A549 (cell line): ENCODE results near the gene RPL29. TPM values are rescaled to one million over a fixed set of nuclear protein-coding genes. Genes with fewer than 3 reads are reported as not detected.
"Not testable (repeated sequence)": the region's sequence is repeated elsewhere in the genome, so short reads cannot be mapped to it uniquely, and the experiment has no call there.

Source experiments
- ATAC-seq, 2 experiments: fragments of 200-7000 bp in 1 of 2; fragments of >200 bp in 1 of 2; cut with Nextera tagmentation in 1 of 2; cut with Tn5 transposase in 1 of 2; 3 replicates each; pipeline versions ENCODE4 v1.8.0 to v1.9.1; 2018 to 2020; ENCODE audit warnings: mild to moderate bottlenecking in 1 of 2, moderate library complexity in 1 of 2
- CTCF ChIA-PET: fragments of 300-600 bp; sonication (Branson Sonifier 250); formaldehyde crosslinking; extraction: SDS; loops from one replicate; lab custom pipeline; 2021; ENCODE audit warnings: antibody characterized with exemption, inconsistent platforms; lab: Yijun Ruan, JAX
- POLR2A ChIA-PET: fragments of 350-600 bp; formaldehyde crosslinking; extraction: SDS; loops from one replicate; lab custom pipeline; 2021; ENCODE audit warnings: antibody characterized with exemption, inconsistent platforms; lab: Yijun Ruan, JAX
- DNase-seq, 2 experiments: peaks; one replicate each; pipeline versions ENCODE4 v3.0.0 to v3.0.0-alpha.2; 2011 to 2016; ENCODE audit warnings: low read depth in 1 of 2, low spot score in 1 of 2
- FAIRE-seq: peaks from 2 replicates; lab custom pipeline; 2011; peaks lifted over from hg19 to GRCh38; lab: Jason Lieb, UNC
- H3K27ac ChIP-seq, 2 experiments: fragments of >200 bp; sonication (Bioruptor Twin); formaldehyde crosslinking; 3 replicates each; pipeline ENCODE4 v1.5.1; 2016 to 2017
- H3K4me1 ChIP-seq: fragments of >200 bp; sonication (Bioruptor Twin); formaldehyde crosslinking; 3 replicates; pipeline ENCODE4 v1.6.1; 2016
- H3K4me2 ChIP-seq: fragments of >200 bp; sonication (Bioruptor Twin); formaldehyde crosslinking; 3 replicates; pipeline ENCODE4 v1.6.1; 2016
- H3K4me3 ChIP-seq: fragments of >200 bp; sonication (Bioruptor Twin); formaldehyde crosslinking; 3 replicates; pipeline ENCODE4 v1.5.1; 2016
- H3K9me3 ChIP-seq: fragments of >200 bp; sonication (Bioruptor Twin); formaldehyde crosslinking; 3 replicates; pipeline ENCODE4 v1.6.1; 2016
- ATOH8 ChIP-seq: fragments of 250-450 bp; sonication (Bioruptor Pico); IDR thresholded peaks from 2 replicates; pipeline ENCODE4 v1.5.0; 2020; ENCODE audit warnings: low read depth, mild to moderate bottlenecking, moderate library complexity
- EHF ChIP-seq: fragments of 250-450 bp; sonication (Bioruptor Pico); IDR thresholded peaks from 2 replicates; pipeline ENCODE4 v1.5.0; 2020; ENCODE audit warnings: mild to moderate bottlenecking
- EHMT2 ChIP-seq: fragments of 200-600 bp; sonication (generic); IDR thresholded peaks from 2 replicates; pipeline ENCODE4 v1.6.1; 2016; ENCODE audit warnings: antibody characterized with exemption, low read depth, mild to moderate bottlenecking, moderate library complexity
- ESRRA ChIP-seq: fragments of 150-350 bp; IDR thresholded peaks from 2 replicates; pipeline ENCODE4 v1.6.1; 2014; ENCODE audit warnings: mild to moderate bottlenecking, low read length, borderline replicate concordance
- FOSL2 ChIP-seq, 2 experiments: fragments of 450-650 bp in 1 of 2; fragments of >200 bp in 1 of 2; sonication (Bioruptor Twin) in 1 of 2; formaldehyde crosslinking; IDR thresholded peaks; 2 replicates each; pipeline versions ENCODE4 v1.5.0 to v1.6.1; 2016 to 2020; ENCODE audit warnings: mild to moderate bottlenecking in 1 of 2, moderate library complexity in 1 of 2
- FOXS1 ChIP-seq: fragments of 250-450 bp; sonication (Bioruptor Pico); IDR thresholded peaks from 2 replicates; pipeline ENCODE4 v1.5.0; 2020; ENCODE audit warnings: mild to moderate bottlenecking, moderate library complexity
- GATA3 ChIP-seq: IDR thresholded peaks from 2 replicates; pipeline ENCODE4 v1.6.1; 2012; ENCODE audit warnings: borderline replicate concordance
- HES2 ChIP-seq: fragments of >200 bp; sonication (Bioruptor Twin); formaldehyde crosslinking; IDR thresholded peaks from 2 replicates; pipeline ENCODE4 v1.6.1; 2016
- HEYL ChIP-seq: fragments of 250-450 bp; sonication (Bioruptor Pico); IDR thresholded peaks from 2 replicates; pipeline ENCODE4 v1.8.0; 2021; ENCODE audit warnings: mild to moderate bottlenecking, moderate library complexity
- HMGXB4 ChIP-seq: fragments of 250-450 bp; sonication (Bioruptor Pico); IDR thresholded peaks from 2 replicates; pipeline ENCODE4 v1.5.0; 2021; ENCODE audit warnings: mild to moderate bottlenecking, moderate library complexity, borderline replicate concordance
- HOXB13 ChIP-seq: fragments of 250-450 bp; sonication (Bioruptor Pico); IDR thresholded peaks from 2 replicates; pipeline ENCODE4 v1.5.0; 2020; ENCODE audit warnings: low read depth, mild to moderate bottlenecking, moderate library complexity
- JUNB ChIP-seq: fragments of >200 bp; sonication (Bioruptor Twin); formaldehyde crosslinking; IDR thresholded peaks from 2 replicates; pipeline ENCODE4 v1.6.1; 2016
- MAX ChIP-seq: IDR thresholded peaks from 2 replicates; pipeline ENCODE4 v1.6.1; 2012
- NPAS2 ChIP-seq: fragments of 250-450 bp; sonication (Bioruptor Pico); IDR thresholded peaks from 2 replicates; pipeline ENCODE4 v1.8.0; 2022; ENCODE audit warnings: mild to moderate bottlenecking, moderate library complexity, borderline replicate concordance
- RAD21 ChIP-seq, 2 experiments: fragments of >200 bp in 1 of 2; sonication (Bioruptor Twin) in 1 of 2; formaldehyde crosslinking in 1 of 2; IDR thresholded peaks in 1 of 2; conservative IDR thresholded peaks in 1 of 2; 2 replicates in 1 of 2; 3 replicates in 1 of 2; pipeline ENCODE4 v1.6.1; 2012 to 2018; ENCODE audit warnings: inconsistent platforms in 1 of 2
- RARB ChIP-seq: fragments of 250-450 bp; sonication (Bioruptor Pico); IDR thresholded peaks from 2 replicates; pipeline ENCODE4 v1.8.0; 2021; ENCODE audit warnings: mild to moderate bottlenecking, moderate library complexity
- RCOR1 ChIP-seq: fragments of 150-350 bp; IDR thresholded peaks from 2 replicates; pipeline ENCODE4 v1.6.1; 2014; ENCODE audit warnings: antibody characterized with exemption, low read length, low read depth
- RNF2 ChIP-seq: fragments of 200-600 bp; sonication (generic); IDR thresholded peaks from 2 replicates; pipeline ENCODE4 v1.6.1; 2016; ENCODE audit warnings: low read depth, mild to moderate bottlenecking, antibody characterized with exemption, moderate library complexity, borderline replicate concordance
- ZFP36 ChIP-seq: fragments of 450-650 bp; IDR thresholded peaks from 2 replicates; pipeline ENCODE4 v1.6.1; 2014; ENCODE audit warnings: borderline replicate concordance; ENCODE audit not compliant: partially characterized antibody
- WGBS: methylation state at CpG from one replicate; pipeline ENCODE4 v1.1.6; 2017; ENCODE audit errors: missing lambda C conversion rate; 5-methylcytosine and 5-hydroxymethylcytosine counted together
- polyA plus RNA-seq, 4 experiments: library from polyadenylated mRNA; depleted of rRNA in 3 of 4; stranded (reverse); fragments of >200 nt; fragmentation: RNase III in 1 of 4; extraction: RNeasy Plus Mini Kit Qiagen cat#74134 plus additional on column Dnase treatment in 1 of 4; gene quantifications; 2 replicates in 3 of 4; 3 replicates in 1 of 4; pipeline ENCODE4 v1.2.3, GENCODE V29; 2011 to 2017

The RPL29 gene
- polyA plus RNA-seq, 2 of the 4 experiments (the other 2 are of a cell fraction), result 808 to 1,152 TPM

GRCh38 chr3:51997935-51998596 lies 2.4 kb upstream of the RPL29 start:
- DNase-seq (no peak), FAIRE-seq (no peak), ATAC-seq (no peak)
- no peak for TF ChIP-seq FOSL2 (IDR thresholded peaks at IDR 0.05)
- peak; percentile 43; the same call in 1 of the 2 replicates for TF ChIP-seq FOSL2 (CRISPR knock-in tag; IDR thresholded peaks at IDR 0.05)
- TF ChIP-seq ESRRA, result no peak
- H3K9me3 ChIP-seq, result no peaks in the 10 kb centered on the region
- H3K4me1 ChIP-seq, result peaks cover 23% of the 10 kb centered on the region; the same call in 2 of the 3 replicates
- CTCF ChIA-PET, result interaction anchor here (0.6 to 2.2 kb wide), 6 partner anchors 48 to 147 kb away, joined by 3 to 9 read pairs (median 6); partner anchors contain the start of gene DUSP7
- 42% methylated on average over 7 of the region's 7 CpGs for WGBS
- POLR2A ChIA-PET, result no interaction called here
- no peak overlapping the region for H3K4me3 ChIP-seq
- no peak overlapping the region for H3K27ac ChIP-seq
- H3K4me2 ChIP-seq, result no peak overlapping the region

- TF ChIP-seq RNF2 (no peak), FOXS1 (CRISPR knock-in tag) (no peak)
- no peak overlapping the region for H3K4me3 ChIP-seq
- ChIA-PET CTCF (interaction anchor here (0.6 to 2.2 kb wide), 4 partner anchors 57 to 126 kb away, joined by 3 to 8 read pairs (median 5); partner anchors contain the start of gene DUSP7), POLR2A (no interaction called here)
- no peak overlapping the region for H3K4me2 ChIP-seq
- WGBS, result 49% methylated on average over 2 of the region's 2 CpGs
- no peak for DNase-seq
- H3K27ac ChIP-seq, result no peak overlapping the region
- H3K9me3 ChIP-seq, result no peaks in the 10 kb centered on the region
- no peak for FAIRE-seq
- no peak for ATAC-seq
- H3K4me1 ChIP-seq, result peaks cover 30% of the 10 kb centered on the region; the same call in 2 of the 3 replicates
Observed at GRCh38 chr3:51997172-51997571, 1.5 kb upstream of the RPL29 start.

GRCh38 chr3:51994530-51994929 lies 1.2 kb downstream of the RPL29 start:
- WGBS, result 93% methylated on average over 1 of the region's 2 CpGs
- H3K4me2 ChIP-seq, result peak overlapping the region; percentile 98
- ChIA-PET POLR2A (no interaction called here), CTCF (interaction anchor here (0.8 to 2.7 kb wide), 5 partner anchors 12 to 156 kb away, joined by 3 to 13 read pairs (median 3); partner anchors contain the start of genes ABHD14B, PARP3 and RRP9)
- no peaks in the 10 kb centered on the region for H3K9me3 ChIP-seq
- H3K4me3 ChIP-seq, result peak overlapping the region; percentile 90
- DNase-seq, result no peak
- peak overlapping the region; percentile 92 to 97 for H3K27ac ChIP-seq
- TF ChIP-seq EHF, result no peak
- TF ChIP-seq HMGXB4 (CRISPR knock-in tag), result no peak
- no peak for TF ChIP-seq MAX
- TF ChIP-seq HEYL, result no peak
- no peak for TF ChIP-seq EHMT2
- no peak for TF ChIP-seq GATA3
- TF ChIP-seq RCOR1, result no peak
- no peak for TF ChIP-seq NPAS2
- TF ChIP-seq ATOH8 (CRISPR knock-in tag), result no peak
- no peak for TF ChIP-seq HES2
- no peak for TF ChIP-seq JUNB
- TF ChIP-seq ZFP36, result no peak
- TF ChIP-seq RAD21 (conservative IDR thresholded peaks at IDR 0.05 in 1 of 2, IDR thresholded peaks at IDR 0.05 in 1 of 2), result no peak
- TF ChIP-seq HOXB13 (CRISPR knock-in tag), result no peak
- no peak for TF ChIP-seq RARB (CRISPR knock-in tag)
- no peak for FAIRE-seq
- H3K4me1 ChIP-seq, result peaks cover 31% of the 10 kb centered on the region; the same call in 2 of the 3 replicates
- no peak for ATAC-seq

GRCh38 chr3:51993657-51994056 lies 2.0 kb downstream of the RPL29 start:
- ChIA-PET CTCF (interaction anchor here (1.4 to 2.7 kb wide), 2 partner anchors 11 to 52 kb away, joined by 3 to 13 read pairs; partner anchors contain the start of gene RRP9), POLR2A (interaction anchor here (3.4 kb wide), 1 partner anchor 11 kb away, joined by 14 read pairs; the partner anchor contains the start of gene ACY1)
- DNase-seq, FAIRE-seq, H3K4me3 ChIP-seq, ATAC-seq, H3K9me3 ChIP-seq: not testable (repeated sequence)
- Histone ChIP-seq H3K27ac (peak overlapping the region in 1 of 2 experiments; percentile 40; a peak in 1 of 6 replicates), H3K4me1 (peaks cover 31% of the 10 kb centered on the region; the same call in 2 of the 3 replicates), H3K4me2 (peak overlapping the region; percentile 98)
- WGBS, result no CpG with 5 or more reads among the region's 13 CpGs
